GM10266 (cell line): ENCODE results near the gene PAIP1.

Experiments
- DNase-seq: peaks from one replicate; pipeline ENCODE4 v3.0.0; 2012; ENCODE audit errors: extremely low spot score
- CTCF ChIP-seq: IDR thresholded peaks from 2 replicates; pipeline ENCODE4 v1.5.1; 2012; ENCODE audit warnings: mild to moderate bottlenecking, low read depth; ENCODE audit not compliant: control insufficient read depth, insufficient read depth; ENCODE audit errors: missing control alignments

The PAIP1 gene

GRCh38 chr5:43540746-43541145 is 16.1 kb downstream of the PAIP1 start:
- no peak for DNase-seq
- TF ChIP-seq CTCF: no peak

- no peak for DNase-seq
- no peak for TF ChIP-seq CTCF
Measured at GRCh38 chr5:43536972-43537371, 19.9 kb downstream of the PAIP1 start.

GRCh38 chr5:43533646-43534045 is 23.2 kb downstream of the PAIP1 start:
- no peak for DNase-seq
- no peak for TF ChIP-seq CTCF

GRCh38 chr5:43530648-43531047 is 26.2 kb downstream of the PAIP1 start:
- DNase-seq: no peak
- no peak for TF ChIP-seq CTCF

- no peak for DNase-seq
- TF ChIP-seq CTCF: no peak
Measured at GRCh38 chr5:43523662-43524072, 33.2 kb downstream of the PAIP1 start.

- no peak for TF ChIP-seq CTCF
- no peak for DNase-seq
Measured at GRCh38 chr5:43520615-43521014, 36.3 kb downstream of the PAIP1 start.

GRCh38 chr5:43515678-43516048 is 41.2 kb downstream of the PAIP1 start:
- no peak for TF ChIP-seq CTCF
- no peak for DNase-seq
